Epidermal melanocyte (primary cell): ENCODE measurements around the gene OSR1.
"Not testable (repeated sequence)": the region's sequence is repeated elsewhere in the genome, so short reads cannot be mapped to it uniquely, and the experiment has no call there.

Experiments
- DNase-seq: peaks from one replicate; pipeline ENCODE4 v3.0.0; 2011; ENCODE audit warnings: low spot score; ENCODE audit not compliant: insufficient read length

OSR1 gene

GRCh38 chr2:19332503-19332902, 25.9 kb downstream of the OSR1 start:
- no peak for DNase-seq

- DNase-seq = no peak
Observed at GRCh38 chr2:19331450-19331849, 27.0 kb downstream of the OSR1 start.

GRCh38 chr2:19330436-19330835, 28.0 kb downstream of the OSR1 start:
- no peak for DNase-seq

GRCh38 chr2:19329445-19329844, 29.0 kb downstream of the OSR1 start:
- no peak for DNase-seq

GRCh38 chr2:19327496-19327895, 30.9 kb downstream of the OSR1 start:
- no peak for DNase-seq

GRCh38 chr2:19321946-19322345, 36.5 kb downstream of the OSR1 start:
- no peak for DNase-seq

- DNase-seq = no peak
Observed at GRCh38 chr2:19320813-19321212, 37.6 kb downstream of the OSR1 start.

- DNase-seq = no peak
Observed at GRCh38 chr2:19319698-19320097, 38.7 kb downstream of the OSR1 start.

- DNase-seq = no peak
Observed at GRCh38 chr2:19319064-19319463, 39.4 kb downstream of the OSR1 start.

GRCh38 chr2:19313553-19313952, 44.9 kb downstream of the OSR1 start:
- DNase-seq = no peak

- DNase-seq = no peak
Observed at GRCh38 chr2:19312949-19313348, 45.5 kb downstream of the OSR1 start.

GRCh38 chr2:19306065-19306464, 52.4 kb downstream of the OSR1 start:
- not testable (repeated sequence) for DNase-seq

GRCh38 chr2:19305400-19306055, 52.9 kb downstream of the OSR1 start:
- not testable (repeated sequence) for DNase-seq

- DNase-seq = no peak
Observed at GRCh38 chr2:19301706-19302105, 56.7 kb downstream of the OSR1 start.
